ENCODE results near the gene UBASH3B.
A peak's percentile ranks its signal among the peaks of the same experiment; 100 is the strongest.
"Not testable (repeated sequence)": the region's sequence is repeated elsewhere in the genome, so short reads cannot be mapped to it uniquely, and the experiment has no call there.

The UBASH3B gene

GRCh38 chr11:122816761-122817520 is 161.4 kb downstream of the UBASH3B start:
- no peak for DNase-seq

GRCh38 chr11:122820158-122820557 is 164.6 kb downstream of the UBASH3B start:
- no peak for DNase-seq

DNA sequence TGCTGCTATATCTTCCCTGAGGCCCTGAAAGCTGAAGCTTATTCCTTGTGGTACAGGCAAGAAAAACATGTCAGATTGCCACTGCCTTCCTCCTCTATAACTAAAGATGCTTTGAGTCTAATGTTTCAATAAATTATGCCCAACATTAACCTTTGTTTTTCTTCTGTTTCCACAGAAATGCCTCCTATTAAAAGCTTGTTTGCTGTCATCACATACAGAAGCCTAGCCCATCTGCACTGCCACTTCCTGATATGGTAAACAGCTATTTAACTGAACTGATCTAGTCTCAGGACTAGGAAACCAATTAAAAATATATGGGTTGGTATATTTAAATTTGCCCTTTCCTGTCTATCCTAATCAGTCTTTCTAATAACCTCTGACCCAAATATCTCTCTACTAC is 165.6 kb downstream of the UBASH3B start:
- DNase-seq: no peak

- no peak for DNase-seq
These were observed 166.7 kb downstream of the UBASH3B start for GRCh38 chr11:122822241-122822640.

DNA sequence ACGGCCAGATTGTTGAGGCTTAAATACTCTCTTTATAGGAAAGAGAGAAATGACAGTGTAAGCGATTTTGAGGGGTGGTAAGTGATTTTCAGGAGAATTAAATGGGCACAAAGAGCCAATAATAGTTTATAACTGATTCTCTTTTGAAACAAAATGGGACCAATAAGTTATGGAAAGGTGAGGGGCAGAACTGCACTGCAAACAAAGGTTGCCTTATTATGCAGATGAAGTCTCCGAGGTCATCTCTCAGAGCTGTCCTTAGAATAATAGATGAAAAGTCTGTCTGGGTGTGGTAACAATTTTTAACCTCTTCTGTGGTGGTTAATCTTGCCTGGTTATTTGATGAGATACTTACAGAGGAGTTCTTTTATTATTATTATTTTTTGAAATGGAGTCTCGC is 168.0 kb downstream of the UBASH3B start:
- no peak for DNase-seq

GRCh38 chr11:122829371-122829770 is 173.8 kb downstream of the UBASH3B start:
- not testable (repeated sequence) for DNase-seq

DNA sequence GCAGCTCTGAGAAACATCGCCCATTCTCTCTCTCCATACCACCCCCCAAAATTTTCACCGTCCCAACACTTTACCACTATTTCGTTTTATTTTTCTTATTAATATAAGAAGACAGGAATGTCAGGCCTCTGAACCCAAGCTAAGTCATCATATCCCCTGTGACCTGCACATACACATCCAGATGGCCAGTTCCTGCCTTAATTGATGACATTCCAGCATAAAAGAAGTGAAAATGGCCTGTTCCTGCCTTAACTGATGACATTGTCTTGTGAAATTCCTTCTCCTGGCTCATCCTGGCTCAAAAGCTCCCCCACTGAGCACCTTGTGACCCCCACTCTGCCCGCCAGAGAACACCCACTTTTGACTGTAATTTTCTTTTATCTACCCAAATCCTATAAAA is 176.8 kb downstream of the UBASH3B start:
- not testable (repeated sequence) for DNase-seq

DNA sequence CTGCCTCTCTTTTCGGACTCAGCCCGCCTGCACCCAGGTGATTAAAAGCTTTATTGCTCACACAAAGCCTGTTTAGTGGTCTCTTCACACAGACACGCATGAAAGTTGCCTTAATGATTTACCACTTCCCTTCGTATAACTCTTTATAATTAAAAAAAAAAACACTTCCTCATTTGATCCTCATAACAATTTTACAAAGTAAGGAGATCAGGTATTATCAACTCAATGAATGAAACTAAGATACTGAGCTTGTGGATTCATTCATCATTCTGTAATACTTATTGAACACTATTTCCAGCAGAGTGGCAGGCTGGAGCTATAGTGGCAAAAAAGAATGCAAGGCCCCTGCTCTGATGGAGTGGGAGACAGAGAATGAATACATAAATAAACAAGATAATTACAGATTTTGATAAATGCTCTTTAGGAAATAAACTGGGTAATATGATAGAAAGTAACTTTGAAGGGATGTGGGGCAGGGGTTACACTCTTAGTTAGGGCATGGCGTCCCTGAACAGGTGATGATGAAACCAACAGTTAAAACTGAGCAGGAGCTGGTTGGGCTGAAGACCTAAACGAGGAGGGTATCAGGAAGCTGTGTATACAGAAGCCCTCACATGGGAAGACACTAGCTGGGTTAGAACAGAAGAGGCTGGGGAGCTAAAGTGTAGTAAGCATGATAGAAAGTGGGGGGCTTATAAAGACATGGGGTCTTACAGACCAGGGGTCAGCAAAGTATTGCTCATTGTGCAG is 177.4 kb downstream of the UBASH3B start:
- no peak for DNase-seq

DNA sequence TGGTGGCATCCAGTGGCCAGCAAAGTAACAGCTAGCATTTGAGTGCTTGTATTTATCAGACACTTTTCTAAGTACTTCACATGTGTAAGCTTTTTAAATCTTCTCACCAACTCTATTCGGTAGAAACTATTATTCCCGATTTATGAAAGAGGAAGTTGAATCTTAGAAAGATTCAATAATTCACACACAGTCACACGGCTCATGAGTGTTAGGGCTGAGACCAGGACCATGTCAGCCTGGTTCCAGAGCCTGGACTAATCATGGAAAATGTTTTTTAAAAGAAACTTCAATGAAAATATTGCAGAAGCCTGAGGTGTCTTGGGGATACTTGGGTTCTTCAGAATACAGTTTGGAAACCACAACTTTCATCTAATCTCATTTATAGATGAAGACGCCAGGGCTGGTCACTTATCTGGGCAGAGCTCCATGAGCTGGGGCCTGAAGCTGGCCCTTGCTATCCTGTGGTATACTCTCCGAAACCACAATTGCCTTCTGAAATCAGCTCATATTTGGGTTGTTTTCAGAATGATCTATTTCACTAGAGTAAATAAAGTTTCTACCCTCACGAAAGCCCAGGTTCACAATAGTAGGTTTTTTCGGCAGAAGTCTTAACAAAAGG is 178.4 kb downstream of the UBASH3B start:
- no peak for DNase-seq

GRCh38 chr11:122836916-122837315 is 181.4 kb downstream of the UBASH3B start:
- DNase-seq: no peak

GRCh38 chr11:122837528-122838346 is 182.2 kb downstream of the UBASH3B start:
- no peak for DNase-seq

DNA sequence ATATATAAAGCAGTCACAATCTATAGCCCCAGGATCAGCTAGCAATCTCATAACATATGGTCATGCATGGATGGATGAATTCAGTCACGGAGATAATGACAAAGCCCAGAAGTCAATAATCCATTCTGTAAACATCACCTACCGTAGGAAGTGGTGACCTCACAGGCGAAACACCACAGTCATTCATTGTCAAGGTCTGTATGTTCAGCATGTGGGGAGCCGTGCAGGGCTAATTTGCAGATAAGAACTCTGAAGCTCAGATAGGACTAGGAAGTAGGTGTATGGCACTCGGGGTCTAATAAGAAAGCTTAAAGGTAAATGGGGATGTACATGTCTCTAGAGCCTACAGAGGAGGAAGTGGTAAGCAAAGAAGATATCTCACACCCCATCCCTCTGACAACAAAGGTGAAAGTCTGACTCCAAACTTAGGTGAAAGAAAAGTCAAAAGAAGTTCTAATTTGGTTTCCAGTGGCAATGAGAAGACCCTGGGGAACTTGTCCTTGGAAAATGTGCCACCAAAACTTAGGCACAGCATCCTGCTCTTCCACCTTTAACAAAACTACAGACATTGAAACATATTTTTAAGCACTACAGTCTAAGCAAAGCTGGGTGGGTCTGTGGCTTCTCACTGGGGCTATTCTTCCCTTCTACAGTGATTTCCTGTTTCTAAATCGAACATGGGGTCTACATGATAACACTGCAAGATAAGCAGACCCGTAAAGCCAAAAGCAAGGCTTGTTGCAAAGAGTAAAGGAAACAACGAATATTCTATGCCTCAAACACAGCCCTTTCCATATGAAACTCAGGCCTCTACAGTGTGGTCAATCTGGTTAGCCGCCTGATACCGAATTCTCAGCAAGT is 188.0 kb downstream of the UBASH3B start:
- DNase-seq: peak in 1 of 2 experiments; percentile 49

GRCh38 chr11:122847466-122847865 is 191.9 kb downstream of the UBASH3B start:
- DNase-seq: no peak

DNA sequence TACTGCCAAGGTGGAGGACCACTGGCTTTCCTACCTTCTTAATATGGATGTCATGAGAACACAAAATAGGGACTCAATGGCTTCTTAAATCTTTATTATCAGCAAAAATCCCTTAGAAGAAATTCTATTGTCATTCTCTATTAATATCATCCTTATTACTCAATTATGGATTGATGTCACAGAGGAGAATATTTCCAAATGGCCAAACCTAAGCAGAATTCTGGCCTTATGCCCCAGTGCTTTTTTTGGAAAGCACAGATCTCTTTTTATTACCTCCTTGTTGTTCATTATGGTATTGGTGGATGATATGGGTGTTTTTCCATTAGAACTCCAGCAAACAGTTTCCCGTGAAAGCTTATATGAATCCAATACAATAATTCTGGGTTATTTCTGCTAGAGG is 192.7 kb downstream of the UBASH3B start:
- DNase-seq: no peak

DNA sequence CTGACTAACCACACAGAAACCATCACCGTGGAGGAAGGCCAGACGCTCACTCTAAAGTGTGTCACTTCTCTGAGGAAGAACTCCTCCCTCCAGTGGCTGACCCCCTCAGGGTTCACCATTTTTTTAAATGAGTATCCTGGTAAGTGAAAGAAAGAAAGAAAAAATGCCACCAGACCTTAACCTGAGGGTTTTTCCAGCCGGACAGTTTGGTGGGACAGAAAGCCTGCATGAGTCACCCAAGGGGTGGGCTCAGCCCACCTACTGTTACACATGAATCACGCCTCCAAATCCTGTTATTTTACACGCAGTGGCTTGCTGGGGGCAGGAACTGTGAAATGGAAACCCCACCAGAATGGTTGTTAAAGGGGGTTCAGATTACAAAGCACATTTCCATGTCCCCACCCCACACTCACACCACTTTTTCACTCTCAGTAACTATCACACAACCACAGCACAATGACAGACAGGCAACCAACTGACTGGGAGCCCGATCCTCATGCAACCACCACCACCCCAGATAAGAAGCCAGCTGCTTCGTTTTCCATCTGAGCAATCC is 194.6 kb downstream of the UBASH3B start:
- DNase-seq: no peak

- DNase-seq: no peak
These were observed 195.9 kb downstream of the UBASH3B start for GRCh38 chr11:122851366-122851966.

DNA sequence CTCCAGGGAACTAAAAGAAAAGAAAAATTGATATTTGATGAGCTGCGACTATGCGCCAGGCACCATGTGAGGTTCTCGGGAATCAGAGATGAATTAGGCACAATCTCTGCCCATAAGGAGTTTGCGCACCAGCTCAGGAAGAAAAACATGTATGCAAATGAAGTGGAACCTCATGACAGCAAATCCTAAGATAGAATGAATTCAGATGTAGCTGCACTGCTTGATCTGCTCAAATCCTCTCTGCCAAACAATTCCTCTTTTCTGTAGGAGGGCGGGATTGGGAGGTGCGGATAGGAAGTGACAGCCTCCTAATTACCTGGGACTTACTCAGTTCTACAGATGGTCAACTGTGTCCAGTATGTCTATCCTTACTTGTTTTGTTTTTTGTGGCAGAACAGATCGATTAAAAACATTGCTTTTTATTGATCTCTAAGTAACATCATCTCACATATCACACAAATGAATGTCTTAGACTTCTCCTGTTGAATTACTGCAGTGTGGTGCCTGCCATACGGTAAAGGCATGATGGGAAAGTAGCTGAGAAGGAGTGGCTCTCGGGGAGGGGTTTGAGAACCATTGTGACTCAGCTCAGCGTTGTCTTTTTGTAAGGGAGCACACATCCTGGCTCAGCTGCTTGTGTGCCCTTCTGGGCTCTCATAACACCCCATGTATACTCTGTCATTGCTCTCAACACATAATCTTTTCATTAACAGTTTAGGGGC is 196.7 kb downstream of the UBASH3B start:
- no peak for DNase-seq

DNA sequence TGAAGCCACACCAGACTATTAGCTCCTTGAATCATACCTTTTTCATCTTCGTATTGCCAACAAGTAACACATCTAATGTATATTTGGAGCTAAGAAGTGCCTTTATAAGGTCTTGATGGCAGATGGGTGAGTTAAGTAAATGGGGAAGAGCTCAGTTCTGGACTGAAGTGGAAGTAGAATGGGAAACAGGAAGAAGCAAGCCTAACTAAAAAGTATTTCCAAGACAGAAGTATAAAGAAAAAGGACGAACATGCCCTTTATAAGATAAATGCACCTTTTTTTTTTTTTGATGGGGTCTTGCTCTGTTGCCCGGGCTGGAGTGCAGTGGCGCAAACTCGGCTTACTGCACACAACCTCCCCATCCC is 197.3 kb downstream of the UBASH3B start:
- DNase-seq: no peak

- DNase-seq: no peak
These were observed 197.7 kb downstream of the UBASH3B start for GRCh38 chr11:122853261-122853660.

DNA sequence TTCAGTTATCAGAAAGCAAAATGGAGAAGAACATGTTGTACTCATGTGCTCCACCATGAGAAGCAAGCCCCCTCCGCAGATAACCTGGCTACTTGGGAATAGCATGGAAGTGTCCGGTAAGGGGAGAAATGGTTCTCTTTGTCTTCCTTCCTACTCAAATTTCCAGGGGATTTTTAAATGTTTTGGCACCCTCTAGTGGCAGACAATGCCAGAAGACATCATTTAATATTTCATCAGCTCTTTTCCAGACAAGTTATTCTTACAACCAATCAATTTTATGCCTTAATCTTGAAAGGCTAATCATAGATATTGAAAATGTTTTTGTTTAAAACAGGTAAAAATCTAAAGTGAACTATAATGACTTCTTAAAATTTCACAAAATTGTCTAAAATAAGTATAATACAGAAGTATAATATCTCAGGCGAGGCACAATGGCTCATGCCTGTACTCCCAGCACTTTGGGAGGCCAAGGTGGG is 198.5 kb downstream of the UBASH3B start:
- peak; percentile 53 to 77 for DNase-seq
